Activated CD4-positive, alpha-beta T cell treated with anti-CD3 and anti-CD28 coated beads, Interleukin-2, amount 10 ng/mL, durations not matched to agents 24 days and 14 days (primary cell): ENCODE measurements around the gene DENND4A. TPM values are rescaled to one million over a fixed set of nuclear protein-coding genes. Genes with fewer than 3 reads are reported as not detected.
A peak's percentile ranks its signal among the peaks of the same experiment; 100 is the strongest.

Experiments
- DNase-seq: peaks from one replicate; pipeline ENCODE4 v3.0.0; 2022
- H3K27ac Mint-ChIP-seq: one replicate; pipeline ENCODE4 v1.8.0; 2022; ENCODE audit warnings: mild to moderate bottlenecking, mixed read lengths
- H3K27me3 Mint-ChIP-seq: one replicate; pipeline ENCODE4 v1.8.0; 2022; ENCODE audit warnings: mixed read lengths
- H3K36me3 Mint-ChIP-seq: one replicate; pipeline ENCODE4 v1.8.0; 2022; ENCODE audit warnings: low read depth, mild to moderate bottlenecking, mixed read lengths
- H3K4me1 Mint-ChIP-seq: one replicate; pipeline ENCODE4 v1.8.0; 2021; ENCODE audit warnings: mixed read lengths
- H3K4me3 Mint-ChIP-seq: one replicate; pipeline ENCODE4 v1.8.0; 2022; ENCODE audit warnings: mild to moderate bottlenecking, moderate library complexity, mixed read lengths
- H3K9me3 Mint-ChIP-seq: one replicate; pipeline ENCODE4 v1.8.0; 2021; ENCODE audit warnings: mixed read lengths
- intact Hi-C: fragments of 100-400 bp; cut with micrococcal nuclease; formaldehyde crosslinking; loops from one replicate; pipeline ENCODE4 v1.15.1; 2023
- total RNA-seq: library from RNA; stranded (reverse); gene quantifications from 2 replicates; pipeline ENCODE4 v1.2.3, GENCODE V29; 2022

Gene DENND4A
- total RNA-seq, 1 donor from 2014 or later: 48.3 TPM

DNA sequence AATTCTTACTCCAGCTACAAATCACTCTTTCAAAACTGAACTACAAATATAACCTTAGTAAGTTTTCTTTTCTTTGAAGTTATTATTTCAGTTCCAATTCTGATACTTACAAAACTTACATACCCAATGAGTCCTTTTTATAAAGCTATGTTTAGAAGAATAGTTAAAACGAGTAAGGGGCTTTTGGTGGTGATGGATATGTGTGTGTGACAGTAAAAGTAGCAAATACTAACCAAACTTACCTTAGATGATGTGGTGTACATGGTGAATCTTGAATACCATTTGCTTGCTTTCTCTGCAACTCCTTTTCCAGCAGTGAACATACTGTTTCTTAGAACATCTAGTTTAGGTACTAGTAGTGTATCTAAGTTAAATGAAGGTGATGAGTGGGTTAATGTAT lies 101.9 kb downstream of the DENND4A start:
- DNase-seq: no peak
- Mint-ChIP-seq H3K36me3 (peaks cover 63% of the 10 kb centered on the region), H3K27ac (no peak overlapping the region), H3K27me3 (no peaks in the 10 kb centered on the region), H3K4me1 (peaks cover 6% of the 10 kb centered on the region), H3K4me3 (no peak overlapping the region), H3K9me3 (no peaks in the 10 kb centered on the region)
- intact Hi-C loops: no loop called here

DNA sequence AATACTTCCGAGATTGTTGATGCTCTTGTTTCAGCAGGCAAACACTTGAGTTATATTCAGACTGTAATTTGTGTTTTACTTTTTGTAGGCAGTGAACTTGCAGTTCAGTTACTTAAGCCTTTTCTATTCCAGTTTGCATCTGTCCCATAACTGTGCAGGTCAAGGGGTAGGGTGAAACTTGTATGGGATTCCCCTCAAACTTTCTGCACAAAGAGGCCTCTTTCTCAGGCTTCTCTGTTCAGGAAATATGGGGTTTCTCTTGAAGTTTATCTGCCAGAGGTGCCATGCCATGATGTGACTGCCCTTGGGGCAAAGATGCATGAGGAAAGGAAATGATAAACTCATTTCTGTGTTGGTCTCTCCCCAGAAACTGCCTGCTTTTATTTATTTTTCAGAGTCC lies 103.6 kb downstream of the DENND4A start:
- Mint-ChIP-seq H3K27ac (no peak overlapping the region), H3K4me1 (peaks cover 6% of the 10 kb centered on the region), H3K4me3 (no peak overlapping the region), H3K27me3 (no peaks in the 10 kb centered on the region), H3K36me3 (peaks cover 66% of the 10 kb centered on the region), H3K9me3 (no peaks in the 10 kb centered on the region)
- intact Hi-C loops: no loop called here
- no peak for DNase-seq

GRCh38 chr15:65682404-65682911 lies 109.6 kb downstream of the DENND4A start:
- no peaks in the 10 kb centered on the region for H3K27me3 Mint-ChIP-seq
- no peaks in the 10 kb centered on the region for H3K9me3 Mint-ChIP-seq
- H3K27ac Mint-ChIP-seq: no peak overlapping the region
- no peak for DNase-seq
- H3K4me3 Mint-ChIP-seq: no peak overlapping the region
- intact Hi-C loops: no loop called here
- peaks cover 34% of the 10 kb centered on the region for H3K36me3 Mint-ChIP-seq
- peaks cover 11% of the 10 kb centered on the region for H3K4me1 Mint-ChIP-seq

DNA sequence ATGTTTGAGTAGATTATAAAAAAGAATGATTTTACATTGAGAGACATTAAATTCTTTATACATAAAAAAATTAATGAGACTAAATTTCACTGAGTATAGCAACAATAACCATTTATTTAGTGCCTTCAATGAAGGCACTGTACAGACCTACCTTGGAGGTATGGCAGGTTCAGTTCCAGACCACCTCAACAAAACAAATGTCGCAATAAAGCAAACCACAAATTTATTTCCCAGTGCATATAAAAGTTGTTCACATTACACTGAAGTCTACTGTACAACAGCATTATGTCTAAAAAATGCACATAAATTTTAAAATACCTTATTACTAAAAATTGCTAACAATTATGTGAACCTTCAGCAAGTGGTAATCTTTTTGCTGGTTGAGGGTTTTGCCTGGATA lies 111.5 kb downstream of the DENND4A start:
- Mint-ChIP-seq H3K27ac (no peak overlapping the region), H3K27me3 (no peaks in the 10 kb centered on the region), H3K4me3 (no peak overlapping the region), H3K4me1 (peaks cover 11% of the 10 kb centered on the region), H3K36me3 (peaks cover 28% of the 10 kb centered on the region), H3K9me3 (no peaks in the 10 kb centered on the region)
- intact Hi-C loops: no loop called here
- no peak for DNase-seq

DNA sequence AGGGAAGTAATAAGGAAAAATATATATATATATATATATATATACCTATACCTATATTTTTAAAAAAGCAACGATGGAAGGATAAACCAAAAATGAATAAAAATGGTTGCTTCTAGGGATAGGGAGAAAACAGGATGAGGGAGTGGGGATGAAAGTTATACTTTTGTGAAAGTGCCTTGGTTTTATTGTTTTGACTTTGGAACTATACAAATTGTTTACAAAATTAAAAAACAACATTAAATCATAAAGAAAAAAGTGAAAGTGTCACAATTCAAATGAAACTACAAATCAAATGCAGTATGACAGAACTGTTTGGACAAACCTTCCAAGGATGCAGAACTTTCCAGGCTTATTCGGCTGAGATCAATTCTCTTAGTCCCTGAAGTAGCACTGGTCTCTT lies 116.0 kb downstream of the DENND4A start:
- no peaks in the 10 kb centered on the region for H3K9me3 Mint-ChIP-seq
- intact Hi-C loops: no loop called here
- peaks cover 31% of the 10 kb centered on the region for H3K36me3 Mint-ChIP-seq
- no peaks in the 10 kb centered on the region for H3K27me3 Mint-ChIP-seq
- peaks cover 4% of the 10 kb centered on the region for H3K4me1 Mint-ChIP-seq
- no peak overlapping the region for H3K27ac Mint-ChIP-seq
- no peak overlapping the region for H3K4me3 Mint-ChIP-seq
- no peak for DNase-seq

GRCh38 chr15:65675551-65675950 lies 116.5 kb downstream of the DENND4A start:
- H3K4me3 Mint-ChIP-seq: no peak overlapping the region
- no peaks in the 10 kb centered on the region for H3K27me3 Mint-ChIP-seq
- peaks cover 31% of the 10 kb centered on the region for H3K36me3 Mint-ChIP-seq
- intact Hi-C loops: no loop called here
- no peaks in the 10 kb centered on the region for H3K9me3 Mint-ChIP-seq
- H3K4me1 Mint-ChIP-seq: peaks cover 4% of the 10 kb centered on the region
- no peak overlapping the region for H3K27ac Mint-ChIP-seq
- DNase-seq: no peak

GRCh38 chr15:65666257-65666656 lies 125.8 kb downstream of the DENND4A start:
- Mint-ChIP-seq H3K27me3 (no peaks in the 10 kb centered on the region), H3K9me3 (no peaks in the 10 kb centered on the region), H3K27ac (peak overlapping the region; percentile 37), H3K4me1 (no peaks in the 10 kb centered on the region), H3K4me3 (no peak overlapping the region), H3K36me3 (peaks cover 46% of the 10 kb centered on the region)
- intact Hi-C loops: no loop called here
- DNase-seq: peak; percentile 30

GRCh38 chr15:65663521-65663920 lies 128.6 kb downstream of the DENND4A start:
- peak; percentile 30 for DNase-seq
- no peak overlapping the region for H3K27ac Mint-ChIP-seq
- no peaks in the 10 kb centered on the region for H3K4me1 Mint-ChIP-seq
- no peak overlapping the region for H3K4me3 Mint-ChIP-seq
- H3K36me3 Mint-ChIP-seq: peaks cover 41% of the 10 kb centered on the region
- no peaks in the 10 kb centered on the region for H3K9me3 Mint-ChIP-seq
- no peaks in the 10 kb centered on the region for H3K27me3 Mint-ChIP-seq
- intact Hi-C loops: no loop called here

DNA sequence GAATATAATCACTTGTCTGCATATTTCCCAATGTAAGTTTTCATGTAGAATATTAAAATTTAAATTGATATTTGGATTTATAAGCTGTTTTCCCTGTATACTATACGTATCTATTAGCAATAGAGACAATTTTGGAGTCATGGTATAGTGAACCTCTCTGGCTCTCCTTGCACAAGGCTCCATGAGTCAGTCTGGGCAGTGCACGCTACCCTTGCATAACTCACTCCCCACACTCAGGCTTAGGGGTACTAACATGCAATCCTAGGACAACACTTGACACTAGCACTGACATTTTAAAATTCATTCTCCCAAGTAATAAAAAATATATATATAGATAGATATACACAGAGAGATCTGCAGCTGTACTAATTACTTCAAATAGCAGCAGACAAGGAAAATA lies 131.2 kb downstream of the DENND4A start:
- H3K4me3 Mint-ChIP-seq: no peak overlapping the region
- H3K27ac Mint-ChIP-seq: no peak overlapping the region
- H3K9me3 Mint-ChIP-seq: no peaks in the 10 kb centered on the region
- intact Hi-C loops: no loop called here
- H3K27me3 Mint-ChIP-seq: no peaks in the 10 kb centered on the region
- peak; percentile 10 for DNase-seq
- H3K4me1 Mint-ChIP-seq: no peaks in the 10 kb centered on the region
- H3K36me3 Mint-ChIP-seq: peaks cover 29% of the 10 kb centered on the region

DNA sequence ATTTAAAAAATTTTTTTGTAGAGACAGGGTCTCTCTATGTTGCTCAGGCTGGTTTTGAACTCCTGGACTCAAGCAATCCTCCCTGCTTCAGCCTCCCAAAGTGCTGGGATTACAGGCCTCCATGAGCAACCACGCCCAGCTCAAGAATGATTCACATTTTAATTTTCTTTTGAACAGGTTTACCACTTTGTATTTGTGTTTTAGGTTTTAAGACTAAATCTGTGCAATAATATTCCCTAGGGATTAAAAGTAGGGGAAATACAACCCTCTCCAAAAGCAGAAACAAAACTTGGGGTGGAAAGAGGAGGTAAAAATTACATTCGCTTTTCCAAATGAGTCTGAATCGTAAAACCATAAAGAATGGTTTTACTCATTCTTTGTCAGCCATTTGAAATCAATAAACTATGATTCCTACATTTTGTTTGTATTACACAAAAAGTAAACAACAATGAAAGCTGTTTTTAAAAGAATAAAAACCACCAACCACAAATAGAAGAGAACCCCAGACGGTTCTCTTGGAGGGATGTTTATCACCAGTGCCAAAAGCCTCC lies 132.5 kb downstream of the DENND4A start:
- H3K27ac Mint-ChIP-seq: no peak overlapping the region
- no peaks in the 10 kb centered on the region for H3K4me1 Mint-ChIP-seq
- H3K27me3 Mint-ChIP-seq: no peaks in the 10 kb centered on the region
- no peaks in the 10 kb centered on the region for H3K9me3 Mint-ChIP-seq
- peaks cover 27% of the 10 kb centered on the region for H3K36me3 Mint-ChIP-seq
- intact Hi-C loops: no loop called here
- H3K4me3 Mint-ChIP-seq: no peak overlapping the region
- no peak for DNase-seq

- Mint-ChIP-seq H3K27me3 (no peaks in the 10 kb centered on the region), H3K9me3 (no peaks in the 10 kb centered on the region), H3K27ac (no peak overlapping the region), H3K4me3 (no peak overlapping the region), H3K4me1 (peaks cover 2% of the 10 kb centered on the region), H3K36me3 (peaks cover 45% of the 10 kb centered on the region)
- intact Hi-C loops: no loop called here
- DNase-seq: no peak
Measured at GRCh38 chr15:65655457-65655856, 136.6 kb downstream of the DENND4A start.

DNA sequence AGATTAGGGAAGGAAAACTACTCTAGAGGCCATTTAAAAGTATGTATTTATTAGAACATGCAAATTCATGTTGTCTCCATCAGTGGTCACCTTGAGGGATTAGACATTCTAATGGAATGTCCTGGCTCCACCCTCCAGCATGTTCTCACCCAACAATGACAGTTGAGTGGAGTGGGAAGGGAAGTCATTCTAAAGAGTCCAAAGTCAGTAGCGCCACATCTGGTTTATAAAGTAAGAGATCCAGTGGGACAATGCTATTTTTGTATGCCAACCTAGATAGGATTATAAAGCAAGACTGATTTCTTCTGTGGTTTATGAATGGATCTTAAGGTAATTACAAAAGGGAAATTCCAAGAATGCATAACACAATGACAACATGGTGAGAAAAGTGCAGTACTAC lies 137.1 kb downstream of the DENND4A start:
- DNase-seq: no peak
- no peaks in the 10 kb centered on the region for H3K9me3 Mint-ChIP-seq
- no peak overlapping the region for H3K27ac Mint-ChIP-seq
- intact Hi-C loops: no loop called here
- no peak overlapping the region for H3K4me3 Mint-ChIP-seq
- H3K27me3 Mint-ChIP-seq: no peaks in the 10 kb centered on the region
- peaks cover 4% of the 10 kb centered on the region for H3K4me1 Mint-ChIP-seq
- peaks cover 46% of the 10 kb centered on the region for H3K36me3 Mint-ChIP-seq

DNA sequence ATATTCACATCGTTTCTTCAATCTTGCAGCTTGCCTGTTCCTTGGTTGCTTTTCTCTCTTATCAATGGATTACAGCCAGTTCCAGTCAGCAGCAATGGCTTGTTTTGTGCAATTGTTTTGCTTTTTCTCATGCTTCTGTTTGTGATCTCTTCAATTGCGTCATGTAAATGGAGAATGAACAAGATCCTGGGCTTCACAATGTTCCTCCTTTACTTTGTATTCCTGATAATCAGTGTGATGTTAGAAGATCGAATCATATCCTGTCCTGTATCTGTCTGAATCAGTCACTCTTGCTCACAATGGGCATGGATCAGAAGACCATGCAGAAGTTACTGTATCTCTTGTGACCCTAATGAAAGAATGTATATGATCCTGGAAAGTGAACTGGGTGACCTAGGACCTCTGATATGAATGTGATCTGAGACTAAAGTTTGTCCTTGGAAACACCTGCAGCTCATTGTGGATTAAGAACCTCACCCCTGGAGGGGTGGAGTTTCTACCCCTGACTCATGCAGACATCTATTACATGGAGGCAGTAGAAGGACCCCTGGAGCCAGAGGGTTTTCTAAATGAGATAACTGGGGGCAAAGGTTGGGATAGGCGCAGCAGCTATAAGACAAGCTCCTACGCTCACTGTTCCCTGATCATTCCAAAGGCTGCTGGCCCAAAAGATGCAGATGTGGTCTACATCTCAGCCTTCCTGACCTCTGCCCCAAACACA lies 138.1 kb downstream of the DENND4A start:
- peaks cover 4% of the 10 kb centered on the region for H3K4me1 Mint-ChIP-seq
- no peak overlapping the region for H3K4me3 Mint-ChIP-seq
- no peak for DNase-seq
- intact Hi-C loops: no loop called here
- H3K27me3 Mint-ChIP-seq: no peaks in the 10 kb centered on the region
- no peak overlapping the region for H3K27ac Mint-ChIP-seq
- H3K9me3 Mint-ChIP-seq: no peaks in the 10 kb centered on the region
- peaks cover 43% of the 10 kb centered on the region for H3K36me3 Mint-ChIP-seq

GRCh38 chr15:65653341-65653740 lies 138.8 kb downstream of the DENND4A start:
- no peak for DNase-seq
- no peak overlapping the region for H3K4me3 Mint-ChIP-seq
- H3K4me1 Mint-ChIP-seq: peaks cover 4% of the 10 kb centered on the region
- no peaks in the 10 kb centered on the region for H3K9me3 Mint-ChIP-seq
- no peaks in the 10 kb centered on the region for H3K27me3 Mint-ChIP-seq
- intact Hi-C loops: no loop called here
- no peak overlapping the region for H3K27ac Mint-ChIP-seq
- peaks cover 40% of the 10 kb centered on the region for H3K36me3 Mint-ChIP-seq
